SK-N-MC (cell line): ENCODE data around the gene WFDC1.

ENCODE experiments used
- EZH2 ChIP-seq: fragments of 200-600 bp; sonication (generic); IDR thresholded peaks from one replicate; pipeline ENCODE4 v1.6.1; 2017; ENCODE audit warnings: antibody characterized with exemption
- FOXP2 ChIP-seq: optimal IDR thresholded peaks from 2 replicates; pipeline ENCODE3; 2011; ENCODE audit warnings: mild to moderate bottlenecking, moderate library complexity; ENCODE audit not compliant: insufficient read depth; ENCODE audit errors: extremely low read length, control extremely low read depth
- POLR2AphosphoS5 ChIP-seq: IDR thresholded peaks from 2 replicates; pipeline ENCODE4 v1.6.1; 2012; ENCODE audit warnings: mild to moderate bottlenecking, low read depth, low read length, borderline replicate concordance

- no peak for TF ChIP-seq POLR2AphosphoS5
- no peak for TF ChIP-seq EZH2
- no peak for TF ChIP-seq FOXP2
Observed at GRCh38 chr16:84259691-84260090, 35.0 kb upstream of the WFDC1 start.
